ENCODE data around the gene HASPIN. TPM values are rescaled to one million over a fixed set of nuclear protein-coding genes. Genes with fewer than 3 reads are reported as not detected.

The HASPIN gene
- total and polyA plus RNA-seq, 2 of the 13 experiments (the other 11 are each of a cell fraction or from before 2014, with no cell fraction given): 2.7 to 8.1 TPM

GRCh38 chr17:3699951-3700350 is 23.8 kb upstream of the HASPIN start:
- POLR2A ChIA-PET: interaction anchor here (1.4 kb wide), 1 partner anchor 24 kb away, joined by 3 read pairs; the partner anchor contains the start of gene HASPIN
- no peak overlapping the region for H3K4me2 ChIP-seq (ENCODE audit: low read depth, low read length)
- H3K4me1 ChIP-seq (ENCODE audit: insufficient read depth, low read length): peaks cover 11% of the 10 kb centered on the region
- BruUV-seq (replicated peaks): no TSS peak
- H3K9me3 ChIP-seq (ENCODE audit: low read length): peaks cover 12% of the 10 kb centered on the region
- TF ChIP-seq TIGD3 (CRISPR knock-in tag; IDR thresholded peaks at IDR 0.05; ENCODE audit: borderline replicate concordance) (no peak), ISX (CRISPR knock-in tag; conservative IDR thresholded peaks at IDR 0.05) (no peak), ZNF580 (CRISPR knock-in tag; IDR thresholded peaks at IDR 0.05; ENCODE audit: borderline replicate concordance, low read depth) (no peak), SMARCE1 (IDR thresholded peaks at IDR 0.05; ENCODE audit: borderline replicate concordance) (no peak), MBNL3 (CRISPR knock-in tag; conservative IDR thresholded peaks at IDR 0.05) (no peak), ZSCAN20 (CRISPR knock-in tag; IDR thresholded peaks at IDR 0.05; ENCODE audit: borderline replicate concordance) (no peak), PRDM4 (CRISPR knock-in tag; IDR thresholded peaks at IDR 0.05; ENCODE audit: borderline replicate concordance) (no peak)
- TF ChIP-seq, protein P1, sequence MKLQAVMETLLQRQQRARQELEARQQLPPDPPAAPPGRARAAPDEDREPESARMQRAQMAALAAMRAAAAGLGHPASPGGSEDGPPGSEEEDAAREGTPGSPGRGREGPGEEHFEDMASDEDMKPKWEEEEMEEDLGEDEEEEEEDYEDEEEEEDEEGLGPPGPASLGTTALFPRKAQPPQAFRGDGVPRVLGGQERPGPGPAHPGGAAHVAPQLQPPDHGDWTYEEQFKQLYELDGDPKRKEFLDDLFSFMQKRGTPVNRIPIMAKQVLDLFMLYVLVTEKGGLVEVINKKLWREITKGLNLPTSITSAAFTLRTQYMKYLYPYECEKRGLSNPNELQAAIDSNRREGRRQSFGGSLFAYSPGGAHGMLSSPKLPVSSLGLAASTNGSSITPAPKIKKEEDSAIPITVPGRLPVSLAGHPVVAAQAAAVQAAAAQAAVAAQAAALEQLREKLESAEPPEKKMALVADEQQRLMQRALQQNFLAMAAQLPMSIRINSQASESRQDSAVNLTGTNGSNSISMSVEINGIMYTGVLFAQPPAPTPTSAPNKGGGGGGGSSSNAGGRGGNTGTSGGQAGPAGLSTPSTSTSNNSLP (IDR thresholded peaks at IDR 0.05; ENCODE audit: low read depth, low read length): no peak
- FAIRE-seq (no peak), DNase-seq (ENCODE audit: low spot score) (no peak), ATAC-seq (no peak)
- H2AFZ ChIP-seq (ENCODE audit: low read length): no peak overlapping the region
- CTCF ChIA-PET (ENCODE audit: low intra/inter-chr PET ratio, low total read pairs): no interaction called here
- in situ Hi-C loops (cut with HindIII; ENCODE audit: extremely low pct_ligation_motif_present, low pct_unique_long_range_greater_than_20kb): no loop called here
- H3K79me2 ChIP-seq (ENCODE audit: insufficient read depth, low read length): no peaks in the 10 kb centered on the region
- 31% methylated on average over 4 of the region's 4 CpGs for WGBS (ENCODE audit: low lambda C conversion rate)
- no peak overlapping the region for H3K27ac ChIP-seq (ENCODE audit: extremely low read length, insufficient read depth, low read length)
- H4K20me1 ChIP-seq (ENCODE audit: insufficient read depth, low read length): no peaks in the 10 kb centered on the region
- H3K9ac ChIP-seq (ENCODE audit: insufficient read depth, low read depth, low read length): no peak overlapping the region
- no peak overlapping the region for H3K4me3 ChIP-seq (replicated peaks in 1 of 3; ENCODE audit: insufficient read depth in 1 of 3, low read depth in 2 of 3, low read length in 3 of 3)
- H3K36me3 ChIP-seq (replicated peaks in 1 of 2; ENCODE audit: control insufficient read depth in 1 of 2, insufficient read depth in 2 of 2, low read length in 2 of 2): no peaks in the 10 kb centered on the region
- peaks cover 0 to 28% of the 10 kb centered on the region in 2 experiments; a peak in 2 of 5 replicates for H3K27me3 ChIP-seq (ENCODE audit: control insufficient read depth in 1 of 2, insufficient read depth in 2 of 2, low read length in 2 of 2)
- intact Hi-C loops (cut with micrococcal nuclease; ENCODE audit: unreplicated experiment): no loop called here

Measured in HepG2 (cell line).